ENCODE measurements around the gene PAQR7. TPM values are rescaled to one million over a fixed set of nuclear protein-coding genes. Genes with fewer than 3 reads are reported as not detected.

Gene PAQR7
- total RNA-seq, 2 donors from 2014 or later: 2.5 to 3.4 TPM

- Histone ChIP-seq H3K4me1 (no peaks in the 10 kb centered on the region), H3K27me3 (no peaks in the 10 kb centered on the region), H3K36me3 (no peaks in the 10 kb centered on the region), H3K9ac (ENCODE audit: low read depth in 2 of 2, low read length in 2 of 2) (peak overlapping the region in 1 of 2 donors; percentile 36), H3K27ac (no peak overlapping the region), H3K4me3 (no peak overlapping the region), H3K9me3 (no peaks in the 10 kb centered on the region)
- DNase-seq: no peak
- intact Hi-C loops (cut with DNase I): no loop called here
- no peak for TF ChIP-seq CTCF (IDR thresholded peaks at IDR 0.05)
Observed at GRCh38 chr1:25867210-25867991, 8.1 kb downstream of the PAQR7 start.

- H3K4me1 ChIP-seq: no peaks in the 10 kb centered on the region
- H3K36me3 ChIP-seq: no peaks in the 10 kb centered on the region
- no peak for DNase-seq
- no peak overlapping the region for H3K27ac ChIP-seq
- intact Hi-C loops (cut with DNase I): no loop called here
- H3K4me3 ChIP-seq: no peak overlapping the region
- H3K9ac ChIP-seq (ENCODE audit: low read depth in 2 of 2, low read length in 2 of 2): no peak overlapping the region
- no peaks in the 10 kb centered on the region for H3K27me3 ChIP-seq
- TF ChIP-seq CTCF (IDR thresholded peaks at IDR 0.05): no peak
- H3K9me3 ChIP-seq: no peaks in the 10 kb centered on the region
Observed at GRCh38 chr1:25866288-25866687, 9.2 kb downstream of the PAQR7 start.

- no peak for TF ChIP-seq CTCF (IDR thresholded peaks at IDR 0.05)
- Histone ChIP-seq H3K27me3 (no peaks in the 10 kb centered on the region), H3K4me3 (no peak overlapping the region), H3K9me3 (no peaks in the 10 kb centered on the region), H3K9ac (ENCODE audit: low read depth in 2 of 2, low read length in 2 of 2) (no peak overlapping the region), H3K36me3 (no peaks in the 10 kb centered on the region), H3K27ac (no peak overlapping the region), H3K4me1 (no peaks in the 10 kb centered on the region)
- intact Hi-C loops (cut with DNase I): no loop called here
- no peak for DNase-seq
Observed at GRCh38 chr1:25864434-25864833, 11.1 kb downstream of the PAQR7 start.

GRCh38 chr1:25863486-25864262, 11.8 kb downstream of the PAQR7 start:
- H3K9me3 ChIP-seq: no peaks in the 10 kb centered on the region
- no peak overlapping the region for H3K9ac ChIP-seq (ENCODE audit: low read depth in 2 of 2, low read length in 2 of 2)
- H3K4me1 ChIP-seq: peaks cover 5% of the 10 kb centered on the region
- no peak for TF ChIP-seq CTCF (IDR thresholded peaks at IDR 0.05)
- DNase-seq: no peak
- no peak overlapping the region for H3K27ac ChIP-seq
- H3K4me3 ChIP-seq: no peak overlapping the region
- no peaks in the 10 kb centered on the region for H3K27me3 ChIP-seq
- intact Hi-C loops (cut with DNase I): no loop called here
- H3K36me3 ChIP-seq: no peaks in the 10 kb centered on the region

DNA sequence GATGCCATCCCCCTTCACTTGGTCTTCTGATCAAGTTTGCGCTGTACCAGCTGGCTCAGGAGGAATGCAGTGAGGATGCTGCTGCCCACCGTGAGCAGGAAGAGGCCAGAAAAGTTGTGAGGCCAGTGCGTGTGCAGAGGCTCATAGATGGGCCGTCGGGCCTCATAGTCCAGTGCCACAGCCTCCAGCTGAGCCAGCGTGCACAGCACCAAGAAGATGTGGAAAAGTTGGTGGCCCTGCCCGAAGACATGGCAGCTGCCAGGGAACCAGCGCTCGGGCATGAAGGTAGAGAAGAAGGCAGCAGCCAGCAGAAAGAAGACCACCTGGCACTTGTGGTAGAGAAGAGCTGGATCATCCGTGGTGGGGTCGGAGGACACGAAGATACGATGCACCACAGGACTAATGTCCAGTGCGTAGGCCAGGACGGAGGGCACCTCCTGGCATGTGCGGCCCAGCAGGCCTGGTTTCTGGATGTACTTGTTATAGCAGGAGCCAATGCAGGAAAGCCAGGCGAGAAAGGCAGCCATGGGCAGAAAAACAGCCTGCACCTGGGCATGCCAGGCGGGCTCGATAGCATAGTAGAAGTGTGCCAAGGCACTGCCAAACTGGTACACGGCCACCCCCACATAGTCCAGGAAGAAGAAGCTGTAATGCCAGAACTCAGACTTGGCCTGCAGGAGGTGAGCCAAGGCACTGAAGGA, 12.6 kb downstream of the PAQR7 start:
- no peak for TF ChIP-seq CTCF (IDR thresholded peaks at IDR 0.05)
- no peak overlapping the region for H3K9ac ChIP-seq (ENCODE audit: low read depth in 2 of 2, low read length in 2 of 2)
- intact Hi-C loops (cut with DNase I): no loop called here
- DNase-seq: no peak
- no peaks in the 10 kb centered on the region for H3K9me3 ChIP-seq
- no peaks in the 10 kb centered on the region for H3K36me3 ChIP-seq
- no peak overlapping the region for H3K27ac ChIP-seq
- no peaks in the 10 kb centered on the region for H3K27me3 ChIP-seq
- H3K4me3 ChIP-seq: no peak overlapping the region
- peaks cover 9% of the 10 kb centered on the region for H3K4me1 ChIP-seq

Data from colonic mucosa (tissue), 4 donors.